Epithelial cell of proximal tubule (primary cell): Measurements from ENCODE around the gene B3GLCT. TPM values are rescaled to one million over a fixed set of nuclear protein-coding genes. Genes with fewer than 3 reads are reported as not detected.

Source experiments
- DNase-seq: peaks from one replicate; pipeline ENCODE4 v3.0.0-alpha.2; 2011; ENCODE audit warnings: low read depth
- H3K4me3 ChIP-seq: 2 replicates; pipeline ENCODE4 v1.5.1; 2011; ENCODE audit warnings: low read depth, mild to moderate bottlenecking, low read length
- CTCF ChIP-seq: conservative IDR thresholded peaks from 2 replicates; pipeline ENCODE4 v1.5.1; 2012; ENCODE audit warnings: low read depth, mild to moderate bottlenecking, low read length
- total RNA-seq: library from RNA; depleted of rRNA; stranded (reverse); fragments of >200 nt; gene quantifications from 2 replicates; pipeline ENCODE4 v1.2.3, GENCODE V29; 2015

The B3GLCT gene
- total RNA-seq, 1 donor from 2014 or later, result 5.8 TPM

DNA sequence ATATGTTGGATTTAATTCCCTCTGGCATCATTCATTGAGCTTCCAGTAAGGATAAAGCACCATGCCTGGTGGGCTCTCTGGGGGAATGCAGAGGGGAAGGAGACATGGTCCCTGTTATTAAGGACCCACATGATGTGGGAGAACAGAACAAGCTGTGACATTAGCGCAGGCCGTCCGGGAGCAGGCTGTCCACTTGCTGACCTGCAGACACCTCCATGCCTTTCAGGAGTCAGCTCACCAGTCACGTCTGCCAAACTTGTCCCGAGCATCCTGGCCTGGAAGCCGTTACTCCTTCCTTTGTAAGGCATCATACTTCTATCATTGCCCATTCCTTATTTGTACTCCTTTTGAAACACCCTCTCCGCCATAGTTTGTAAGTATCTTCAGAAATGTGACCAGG is 23.4 kb downstream of the B3GLCT start:
- DNase-seq, result no peak
- no peak overlapping the region for H3K4me3 ChIP-seq
- TF ChIP-seq CTCF, result no peak

- H3K4me3 ChIP-seq, result no peak overlapping the region
- DNase-seq, result no peak
- no peak for TF ChIP-seq CTCF
Observed at GRCh38 chr13:31223640-31224039, 23.9 kb downstream of the B3GLCT start.

- H3K4me3 ChIP-seq, result no peak overlapping the region
- DNase-seq, result no peak
- TF ChIP-seq CTCF, result no peak
Observed at GRCh38 chr13:31224174-31224669, 24.4 kb downstream of the B3GLCT start.

GRCh38 chr13:31224963-31225559 is 25.3 kb downstream of the B3GLCT start:
- DNase-seq, result no peak
- no peak for TF ChIP-seq CTCF
- H3K4me3 ChIP-seq, result no peak overlapping the region

GRCh38 chr13:31225998-31226675 is 26.4 kb downstream of the B3GLCT start:
- DNase-seq, result no peak
- no peak overlapping the region for H3K4me3 ChIP-seq
- no peak for TF ChIP-seq CTCF

DNA sequence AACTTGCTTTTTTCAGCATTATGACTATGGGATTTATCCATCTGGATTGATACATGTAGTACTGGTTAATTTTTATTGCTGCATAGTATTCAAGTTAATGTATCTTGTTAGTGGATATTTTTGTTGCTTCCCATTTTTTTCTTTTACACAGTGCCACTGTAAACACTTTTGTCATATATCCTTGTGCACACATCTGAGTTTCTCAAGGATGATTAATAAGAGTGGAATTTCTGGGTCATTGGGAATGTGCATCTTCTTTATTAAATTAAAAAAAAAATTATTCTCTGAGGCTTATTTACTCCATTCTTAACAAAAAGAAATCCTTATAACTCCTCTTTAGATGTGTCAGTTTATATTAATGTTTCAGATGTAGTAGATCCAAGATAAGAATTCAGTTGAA is 27.3 kb downstream of the B3GLCT start:
- no peak for DNase-seq
- TF ChIP-seq CTCF, result no peak
- H3K4me3 ChIP-seq, result no peak overlapping the region

GRCh38 chr13:31227870-31228269 is 28.1 kb downstream of the B3GLCT start:
- H3K4me3 ChIP-seq, result no peak overlapping the region
- DNase-seq, result no peak
- no peak for TF ChIP-seq CTCF
